ENCODE data around the gene NUDC. TPM values are rescaled to one million over a fixed set of nuclear protein-coding genes. Genes with fewer than 3 reads are reported as not detected.

NUDC gene
- total and polyA plus RNA-seq, 9 of the 15 experiments (the other 6 are each of a cell fraction or from before 2014, with no cell fraction given) = 9.8 to 234 (median 149) TPM

GRCh38 chr1:26889551-26890466 is 31.7 kb upstream of the NUDC start, which contains the start of gene GPN2 (continued):
- peak; percentile 94 for TF ChIP-seq TGIF2 (CRISPR knock-in tag; IDR thresholded peaks at IDR 0.05)
- no peak for TF ChIP-seq ZFP36 (IDR thresholded peaks at IDR 0.05; ENCODE audit: low read depth, low read length, partially characterized antibody)
- TF ChIP-seq NFIC (IDR thresholded peaks at IDR 0.05) = peak; percentile 97
- TF ChIP-seq DACH1 (IDR thresholded peaks at IDR 0.05; ENCODE audit: partially characterized antibody) = peak; percentile 97
- TF ChIP-seq POU5F1 (IDR thresholded peaks at IDR 0.05; ENCODE audit: borderline replicate concordance, low read depth, low read length, partially characterized antibody) = no peak
- TF ChIP-seq LEF1 (IDR thresholded peaks at IDR 0.05) = no peak
- no peak; the same call in 1 of the 2 replicates for TF ChIP-seq SAFB (IDR thresholded peaks at IDR 0.05; ENCODE audit: borderline replicate concordance, low read depth, low read length)
- no peak for TF ChIP-seq HDAC3 (IDR thresholded peaks at IDR 0.05; ENCODE audit: borderline replicate concordance, partially characterized antibody)
- no peak for TF ChIP-seq HDGF (IDR thresholded peaks at IDR 0.05)
- TF ChIP-seq MGA (IDR thresholded peaks at IDR 0.05) = peak; percentile 53
- TF ChIP-seq ELK1 (CRISPR knock-in tag; IDR thresholded peaks at IDR 0.05) = no peak
- peak; percentile 67; the same call in 1 of the 2 replicates for TF ChIP-seq MYC (IDR thresholded peaks at IDR 0.05; ENCODE audit: low read depth, low read length)
- peak; percentile 64; the same call in 1 of the 2 replicates for TF ChIP-seq MYC (CRISPR knock-in tag; IDR thresholded peaks at IDR 0.05; ENCODE audit: borderline replicate concordance, low read depth)
